Activated CD4-positive, alpha-beta T cell treated with anti-CD3 and anti-CD28 coated beads for 36 hours (primary cell): Measurements from ENCODE around the gene ESRRB. TPM values are rescaled to one million over a fixed set of nuclear protein-coding genes. Genes with fewer than 3 reads are reported as not detected.

Experiments
- ATAC-seq: fragments of 200-7000 bp; cut with Tn5 transposase; one replicate; pipeline ENCODE4 v1.10.0; 2021; ENCODE audit warnings: mild to moderate bottlenecking, moderate library complexity
- CTCF ChIA-PET: fragments of 350-600 bp; sonication (Branson Sonifier 250); formaldehyde crosslinking; loops from one replicate; lab custom pipeline; 2021; ENCODE audit warnings: antibody characterized with exemption; lab: Charles Lee
- POLR2A ChIA-PET: fragments of 350-600 bp; sonication (Branson Sonifier 250); formaldehyde crosslinking; loops from one replicate; lab custom pipeline; 2021; ENCODE audit warnings: antibody characterized with exemption, inconsistent platforms; lab: Charles Lee
- DNase-seq: peaks from one replicate; pipeline ENCODE4 v3.0.0-alpha.2; 2020
- H3K27ac Mint-ChIP-seq: one replicate; pipeline ENCODE4 v1.8.0; 2021; ENCODE audit warnings: mixed read lengths
- H3K27me3 Mint-ChIP-seq: one replicate; pipeline ENCODE4 v1.8.0; 2021; ENCODE audit warnings: mixed read lengths
- H3K36me3 Mint-ChIP-seq: one replicate; pipeline ENCODE4 v1.8.0; 2021; ENCODE audit warnings: low read depth, mixed read lengths
- H3K4me1 Mint-ChIP-seq: one replicate; pipeline ENCODE4 v1.8.0; 2021; ENCODE audit warnings: mixed read lengths
- H3K4me3 Mint-ChIP-seq: one replicate; pipeline ENCODE4 v1.8.0; 2021; ENCODE audit warnings: mild to moderate bottlenecking, moderate library complexity, mixed read lengths
- H3K9me3 Mint-ChIP-seq: one replicate; pipeline ENCODE4 v1.8.0; 2021; ENCODE audit warnings: low read depth, mixed read lengths
- intact Hi-C, 2 experiments: fragments of 100-400 bp; cut with DNase I in 1 of 2; cut with micrococcal nuclease in 1 of 2; formaldehyde crosslinking; loops; one replicate each; pipeline versions ENCODE4 v1.14.2 to v1.15.1; 2022 to 2024; cut with DNase I, micrococcal nuclease
- total RNA-seq, 2 experiments: library from RNA; stranded (reverse); gene quantifications; one replicate each; pipeline ENCODE4 v1.2.3, GENCODE V29; 2021

The ESRRB gene
- total RNA-seq, 2 experiments from 2014 or later: 0.11 to 0.14 TPM

GRCh38 chr14:76355771-76356170, 20.2 kb upstream of the ESRRB start:
- ATAC-seq (no peak), DNase-seq (no peak)
- H3K4me1 Mint-ChIP-seq: no peaks in the 10 kb centered on the region
- no peaks in the 10 kb centered on the region for H3K36me3 Mint-ChIP-seq
- CTCF ChIA-PET: no interaction called here
- no peak overlapping the region for H3K4me3 Mint-ChIP-seq
- H3K27me3 Mint-ChIP-seq: peaks cover 14% of the 10 kb centered on the region
- H3K9me3 Mint-ChIP-seq: no peaks in the 10 kb centered on the region
- POLR2A ChIA-PET: no interaction called here
- intact Hi-C loops: loop anchor here in 1 of 2 experiments (10.0 kb wide), 1 partner anchor 451 kb away; no protein-coding TSS in a partner anchor
- no peak overlapping the region for H3K27ac Mint-ChIP-seq

DNA sequence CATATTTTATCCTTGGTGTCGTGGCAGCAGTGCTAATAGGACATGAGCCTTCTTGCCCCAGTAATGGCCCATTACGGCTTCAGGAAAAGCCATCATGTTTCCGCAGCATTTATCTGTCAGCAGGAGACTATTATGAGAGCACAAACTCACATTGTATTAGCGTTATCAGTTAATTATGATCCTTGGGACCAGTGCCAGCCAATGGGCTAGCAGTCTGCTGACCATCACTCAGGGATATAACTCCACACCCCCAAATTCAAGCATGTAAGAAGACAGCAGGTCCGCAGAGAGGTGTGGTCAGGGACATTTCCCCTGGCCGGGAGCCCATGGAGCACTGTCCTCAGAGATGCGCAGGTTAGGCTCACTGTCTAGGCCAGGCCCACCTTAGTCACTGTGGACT, 4.9 kb upstream of the ESRRB start:
- peaks cover 20% of the 10 kb centered on the region for H3K27me3 Mint-ChIP-seq

DNA sequence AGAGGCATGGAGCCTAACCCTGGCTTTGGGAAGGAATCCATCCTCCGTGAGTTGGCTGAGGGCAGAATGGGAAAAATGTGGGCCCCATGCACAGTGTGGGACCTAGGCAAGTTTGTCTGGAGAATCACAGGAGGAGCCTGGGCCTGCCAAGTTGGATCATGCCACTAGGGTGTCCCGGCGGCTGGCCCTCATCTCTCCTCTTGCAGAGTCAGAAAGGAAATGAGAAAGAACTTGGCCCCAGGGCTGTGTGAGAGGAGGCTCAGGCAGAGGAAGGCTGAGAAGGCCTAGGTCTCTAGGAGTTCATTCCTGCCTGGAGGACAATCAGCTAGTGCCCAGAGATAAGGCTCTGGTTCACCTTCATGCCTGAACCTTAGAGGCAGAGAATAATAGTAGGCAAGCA, 2.5 kb upstream of the ESRRB start:
- ChIA-PET POLR2A (no interaction called here), CTCF (no interaction called here)
- Mint-ChIP-seq H3K36me3 (no peaks in the 10 kb centered on the region), H3K4me3 (no peak overlapping the region), H3K9me3 (no peaks in the 10 kb centered on the region), H3K4me1 (peaks cover 2% of the 10 kb centered on the region), H3K27ac (no peak overlapping the region), H3K27me3 (peaks cover 32% of the 10 kb centered on the region)
- ATAC-seq: no peak
- no peak for DNase-seq
- intact Hi-C loops: no loop called here

More for the DNA sequence above, 4.9 kb upstream of the ESRRB start:
- Mint-ChIP-seq H3K27ac (no peak overlapping the region), H3K9me3 (no peaks in the 10 kb centered on the region), H3K36me3 (no peaks in the 10 kb centered on the region), H3K4me1 (no peaks in the 10 kb centered on the region), H3K4me3 (no peak overlapping the region)
- CTCF ChIA-PET: no interaction called here
- intact Hi-C loops: no loop called here
- POLR2A ChIA-PET: no interaction called here
- no peak for DNase-seq
- ATAC-seq: no peak

DNA sequence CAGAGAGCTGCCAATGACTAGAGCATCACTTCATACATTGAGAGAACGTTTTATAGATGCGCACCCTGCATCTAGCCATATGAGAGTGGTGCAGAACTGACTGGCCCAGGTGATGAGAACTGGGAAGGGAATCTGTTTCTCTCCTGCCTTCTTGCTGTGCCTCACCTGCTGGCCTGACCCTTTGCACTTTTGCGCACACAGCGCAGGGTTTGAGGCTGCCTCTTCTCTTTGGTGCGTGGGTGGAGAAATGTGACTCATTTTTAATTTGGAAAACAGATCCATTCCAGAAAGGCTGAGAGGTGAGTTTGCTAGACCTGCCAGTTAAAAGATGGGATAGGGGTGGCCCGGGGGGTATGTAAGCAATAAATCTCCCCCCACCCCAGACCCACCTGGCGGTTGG, 453 bp upstream of the ESRRB start:
- Mint-ChIP-seq H3K9me3 (no peaks in the 10 kb centered on the region), H3K4me1 (peaks cover 2% of the 10 kb centered on the region), H3K36me3 (no peaks in the 10 kb centered on the region), H3K27ac (no peak overlapping the region), H3K27me3 (peaks cover 44% of the 10 kb centered on the region), H3K4me3 (no peak overlapping the region)
- DNase-seq (peak; percentile 16), ATAC-seq (no peak)
- ChIA-PET POLR2A (no interaction called here), CTCF (interaction anchor here (0.8 kb wide), 1 partner anchor 22 kb away, joined by 4 read pairs; no protein-coding TSS in a partner anchor)
- intact Hi-C loops: no loop called here

GRCh38 chr14:76376409-76376877, 506 bp downstream of the ESRRB start:
- Mint-ChIP-seq H3K27ac (no peak overlapping the region), H3K27me3 (peaks cover 45% of the 10 kb centered on the region), H3K4me1 (peaks cover 2% of the 10 kb centered on the region), H3K9me3 (no peaks in the 10 kb centered on the region), H3K36me3 (no peaks in the 10 kb centered on the region), H3K4me3 (no peak overlapping the region)
- intact Hi-C loops: no loop called here
- POLR2A ChIA-PET: interaction anchor here (0.6 kb wide), 1 partner anchor 42 kb away, joined by 5 read pairs; no protein-coding TSS in a partner anchor
- CTCF ChIA-PET: no interaction called here
- ATAC-seq (no peak), DNase-seq (no peak)

GRCh38 chr14:76376878-76377734, 1.2 kb downstream of the ESRRB start:
- POLR2A ChIA-PET: no interaction called here
- Mint-ChIP-seq H3K36me3 (no peaks in the 10 kb centered on the region), H3K9me3 (no peaks in the 10 kb centered on the region), H3K27ac (no peak overlapping the region), H3K4me1 (peaks cover 2% of the 10 kb centered on the region), H3K4me3 (no peak overlapping the region), H3K27me3 (peaks cover 48% of the 10 kb centered on the region)
- intact Hi-C loops: no loop called here
- ATAC-seq (no peak), DNase-seq (no peak)
- CTCF ChIA-PET: no interaction called here

DNA sequence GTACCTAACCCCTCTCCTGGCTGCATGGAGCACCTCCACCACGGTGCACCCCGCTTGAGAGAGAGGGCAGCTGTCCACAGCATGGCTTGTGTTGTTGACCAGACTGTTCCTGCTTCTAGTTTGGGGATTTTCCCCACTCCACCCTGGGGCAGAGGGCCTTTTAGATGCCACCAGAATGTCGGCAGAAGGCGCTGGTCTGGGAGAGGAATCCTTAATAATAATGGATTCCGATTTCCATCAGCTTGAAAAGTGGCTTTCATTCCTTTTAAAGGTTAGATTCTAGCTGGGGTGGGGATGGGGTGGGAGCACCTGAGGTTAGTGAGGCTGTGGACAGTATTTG, 1.8 kb downstream of the ESRRB start:
- no peak for DNase-seq
- Mint-ChIP-seq H3K4me1 (peaks cover 2% of the 10 kb centered on the region), H3K27me3 (peaks cover 49% of the 10 kb centered on the region), H3K9me3 (no peaks in the 10 kb centered on the region), H3K27ac (no peak overlapping the region), H3K36me3 (no peaks in the 10 kb centered on the region), H3K4me3 (no peak overlapping the region)
- POLR2A ChIA-PET: no interaction called here
- intact Hi-C loops: no loop called here
- no peak for ATAC-seq
- CTCF ChIA-PET: interaction anchor here (1.0 to 1.1 kb wide), 2 partner anchors 9 to 327 kb away, joined by 4 read pairs; no protein-coding TSS in a partner anchor

- H3K36me3 Mint-ChIP-seq: no peaks in the 10 kb centered on the region
- peaks cover 2% of the 10 kb centered on the region for H3K4me1 Mint-ChIP-seq
- H3K27ac Mint-ChIP-seq: no peak overlapping the region
- ChIA-PET CTCF (interaction anchor here (0.6 kb wide), 1 partner anchor 425 kb away, joined by 3 read pairs; no protein-coding TSS in a partner anchor), POLR2A (no interaction called here)
- H3K9me3 Mint-ChIP-seq: no peaks in the 10 kb centered on the region
- H3K27me3 Mint-ChIP-seq: peaks cover 54% of the 10 kb centered on the region
- no peak overlapping the region for H3K4me3 Mint-ChIP-seq
- no peak for DNase-seq
- intact Hi-C loops: no loop called here
- no peak for ATAC-seq
Observed at GRCh38 chr14:76380991-76381390, 5.1 kb downstream of the ESRRB start.

DNA sequence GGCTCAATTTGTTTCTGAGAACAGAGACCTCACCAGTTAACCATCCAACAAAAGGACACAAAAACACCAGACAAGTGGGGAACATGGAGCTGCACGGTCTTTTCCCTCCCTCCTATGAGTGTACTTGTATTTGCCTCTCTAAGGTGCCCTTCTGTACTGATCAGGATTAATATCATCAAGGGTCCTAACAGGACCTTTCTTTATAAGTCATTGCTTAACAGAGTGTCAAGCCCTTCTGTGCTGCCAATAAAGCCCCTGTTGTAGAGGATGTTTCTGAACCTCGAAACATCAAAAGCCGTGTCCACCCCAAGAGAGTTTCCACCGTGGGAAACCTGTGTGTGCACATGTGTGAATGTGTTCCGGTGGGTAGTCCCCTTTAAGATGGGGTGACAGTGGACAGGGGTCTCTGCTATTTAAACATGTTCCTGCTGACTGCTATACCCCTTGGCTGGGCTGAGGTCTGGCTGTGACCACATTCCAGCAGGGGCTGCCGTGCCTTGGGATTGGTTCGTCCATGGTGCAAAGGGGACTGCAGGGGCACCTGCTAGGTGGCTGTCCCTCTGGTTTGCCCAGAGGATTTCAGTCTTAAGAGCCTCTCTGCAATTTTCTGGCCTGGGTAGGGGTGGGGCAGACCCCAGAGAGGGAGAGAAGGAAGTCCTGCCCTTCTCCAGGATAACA, 6.0 kb downstream of the ESRRB start:
- H3K4me1 Mint-ChIP-seq: peaks cover 2% of the 10 kb centered on the region
- no peak overlapping the region for H3K27ac Mint-ChIP-seq
- POLR2A ChIA-PET: no interaction called here
- H3K27me3 Mint-ChIP-seq: peaks cover 48% of the 10 kb centered on the region
- DNase-seq: no peak
- CTCF ChIA-PET: no interaction called here
- H3K4me3 Mint-ChIP-seq: no peak overlapping the region
- H3K9me3 Mint-ChIP-seq: no peaks in the 10 kb centered on the region
- ATAC-seq: no peak
- intact Hi-C loops: no loop called here
- H3K36me3 Mint-ChIP-seq: no peaks in the 10 kb centered on the region

GRCh38 chr14:76382495-76382832, 6.5 kb downstream of the ESRRB start:
- H3K27ac Mint-ChIP-seq: no peak overlapping the region
- ATAC-seq (no peak), DNase-seq (no peak)
- POLR2A ChIA-PET: no interaction called here
- CTCF ChIA-PET: no interaction called here
- no peaks in the 10 kb centered on the region for H3K9me3 Mint-ChIP-seq
- H3K27me3 Mint-ChIP-seq: peaks cover 47% of the 10 kb centered on the region
- H3K4me1 Mint-ChIP-seq: peaks cover 1% of the 10 kb centered on the region
- intact Hi-C loops: no loop called here
- H3K4me3 Mint-ChIP-seq: no peak overlapping the region
- H3K36me3 Mint-ChIP-seq: no peaks in the 10 kb centered on the region

DNA sequence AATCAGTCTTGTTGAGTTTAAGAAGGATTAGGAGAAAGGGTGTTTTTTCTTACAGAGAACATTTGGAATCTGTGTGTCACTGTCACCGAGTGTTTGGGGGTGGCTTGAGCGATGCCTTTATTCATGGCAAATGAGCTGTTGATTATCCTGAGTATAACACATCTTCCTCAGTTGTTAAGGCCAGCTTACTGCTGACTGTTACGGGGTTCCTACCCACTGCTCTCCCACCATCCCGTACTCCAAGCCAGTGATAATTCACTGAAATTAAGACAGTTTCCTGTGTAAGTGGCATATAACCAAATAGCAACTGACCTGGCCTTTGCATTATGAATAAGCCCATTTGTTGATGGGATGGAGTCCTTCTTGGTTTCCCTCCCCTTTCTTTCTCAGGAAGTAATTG, 9.5 kb downstream of the ESRRB start:
- no peak for ATAC-seq

More for the DNA sequence above, 9.5 kb downstream of the ESRRB start:
- intact Hi-C loops: no loop called here
- Mint-ChIP-seq H3K36me3 (no peaks in the 10 kb centered on the region), H3K9me3 (no peaks in the 10 kb centered on the region), H3K4me3 (no peak overlapping the region), H3K4me1 (no peaks in the 10 kb centered on the region), H3K27me3 (peaks cover 43% of the 10 kb centered on the region), H3K27ac (no peak overlapping the region)
- CTCF ChIA-PET: interaction anchor here (0.6 to 0.9 kb wide), 3 partner anchors 15 to 517 kb away, joined by 3 read pairs; no protein-coding TSS in a partner anchor
- POLR2A ChIA-PET: no interaction called here
- no peak for DNase-seq
